ENCODE measurements around the gene RANBP6.

DNA sequence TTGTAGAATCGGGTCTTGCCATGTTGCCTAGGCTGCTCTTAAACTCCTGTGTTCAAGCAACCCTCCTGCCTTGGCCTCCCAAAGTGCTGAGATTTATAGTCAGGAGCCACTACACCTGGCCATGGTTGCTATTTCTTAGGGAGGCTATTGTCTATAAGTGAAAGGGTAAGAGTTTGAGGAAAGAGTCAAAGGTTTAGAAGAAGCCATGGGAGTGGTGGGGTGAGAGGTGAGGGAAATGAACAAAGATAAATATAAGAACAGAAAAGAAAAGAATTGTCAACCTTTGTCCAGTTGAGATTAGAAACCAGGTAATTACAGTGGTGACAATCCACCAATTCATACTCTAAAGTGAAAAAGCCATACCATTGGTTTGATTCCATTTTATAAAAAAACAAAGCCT is 32.6 kb upstream of the RANBP6 start:
- no peak for TF ChIP-seq CTCF (IDR thresholded peaks at IDR 0.05)
- TF ChIP-seq EP300 (IDR thresholded peaks at IDR 0.05), result no peak
- TF ChIP-seq POLR2A (IDR thresholded peaks at IDR 0.05), result no peak

Data from sigmoid colon (tissue), 4 donors.